WERI-Rb-1 (cell line): Measurements from ENCODE around the gene STRIT1.

ENCODE experiments used
- DNase-seq: peaks from one replicate; pipeline ENCODE4 v3.0.0-alpha.2; 2020
- H3K27ac ChIP-seq: fragments of 250-450 bp; sonication (Bioruptor Pico); 2 replicates; pipeline ENCODE4 v1.5.1; 2020; ENCODE audit warnings: mild to moderate bottlenecking, moderate library complexity
- H3K27me3 ChIP-seq: fragments of 250-450 bp; sonication (Bioruptor Pico); 2 replicates; pipeline ENCODE4 v1.5.1; 2021; ENCODE audit warnings: mild to moderate bottlenecking, low read depth, moderate library complexity; ENCODE audit not compliant: insufficient read depth, severe bottlenecking
- H3K36me3 ChIP-seq: fragments of 250-450 bp; sonication (Bioruptor Pico); 2 replicates; pipeline ENCODE4 v1.5.1; 2020; ENCODE audit warnings: mild to moderate bottlenecking, moderate library complexity
- H3K4me3 ChIP-seq: 2 replicates; pipeline ENCODE4 v1.5.1; 2011; ENCODE audit warnings: low read depth, mild to moderate bottlenecking, control low read depth, low read length
- H3K9me3 ChIP-seq: fragments of 250-450 bp; sonication (Bioruptor Pico); 2 replicates; pipeline ENCODE4 v1.5.1; 2021; ENCODE audit warnings: mild to moderate bottlenecking, moderate library complexity; ENCODE audit not compliant: severe bottlenecking
- CTCF ChIP-seq: IDR thresholded peaks from 2 replicates; pipeline ENCODE4 v1.5.1; 2011; ENCODE audit warnings: low read depth, mild to moderate bottlenecking, control low read depth, inconsistent platforms, low read length

STRIT1 gene

GRCh38 chr3:155252535-155252934 lies 40.9 kb downstream of the STRIT1 start:
- H3K4me3 ChIP-seq = no peak overlapping the region
- no peak overlapping the region for H3K27ac ChIP-seq
- no peaks in the 10 kb centered on the region for H3K36me3 ChIP-seq
- no peak for TF ChIP-seq CTCF
- no peaks in the 10 kb centered on the region for H3K27me3 ChIP-seq
- DNase-seq = no peak
- H3K9me3 ChIP-seq = peaks cover 7% of the 10 kb centered on the region

DNA sequence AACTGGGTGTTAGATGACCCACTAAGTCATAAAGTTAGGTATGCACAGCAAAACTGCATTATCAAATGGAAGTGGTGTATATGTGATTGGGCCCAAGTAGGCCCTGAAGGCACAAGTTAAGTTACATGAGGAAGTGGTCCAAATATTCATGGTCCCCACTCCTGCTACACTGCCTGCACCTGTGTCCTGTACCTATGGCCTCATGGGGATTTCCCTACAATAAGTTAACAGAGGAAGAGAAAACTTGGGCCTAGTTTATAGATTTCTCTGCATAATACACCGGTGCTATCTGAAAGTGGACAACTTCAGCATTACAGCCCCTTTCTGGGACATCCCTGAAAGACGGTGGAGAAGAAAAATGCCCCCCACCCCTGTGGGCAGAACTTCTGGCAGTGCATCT lies 41.5 kb downstream of the STRIT1 start:
- Histone ChIP-seq H3K9me3 (peaks cover 7% of the 10 kb centered on the region), H3K27ac (no peak overlapping the region), H3K27me3 (no peaks in the 10 kb centered on the region), H3K4me3 (no peak overlapping the region), H3K36me3 (no peaks in the 10 kb centered on the region)
- no peak for DNase-seq
- no peak for TF ChIP-seq CTCF

- Histone ChIP-seq H3K27ac (no peak overlapping the region), H3K27me3 (no peaks in the 10 kb centered on the region), H3K36me3 (no peaks in the 10 kb centered on the region), H3K9me3 (peaks cover 7% of the 10 kb centered on the region), H3K4me3 (no peak overlapping the region)
- DNase-seq = no peak
- TF ChIP-seq CTCF = no peak
Measured at GRCh38 chr3:155248531-155249187, 44.8 kb downstream of the STRIT1 start.

- peaks cover 6% of the 10 kb centered on the region for H3K9me3 ChIP-seq
- no peak for DNase-seq
- no peak overlapping the region for H3K4me3 ChIP-seq
- no peak overlapping the region for H3K27ac ChIP-seq
- H3K27me3 ChIP-seq = no peaks in the 10 kb centered on the region
- H3K36me3 ChIP-seq = no peaks in the 10 kb centered on the region
- no peak for TF ChIP-seq CTCF
Measured at GRCh38 chr3:155244699-155245098, 48.8 kb downstream of the STRIT1 start.

DNA sequence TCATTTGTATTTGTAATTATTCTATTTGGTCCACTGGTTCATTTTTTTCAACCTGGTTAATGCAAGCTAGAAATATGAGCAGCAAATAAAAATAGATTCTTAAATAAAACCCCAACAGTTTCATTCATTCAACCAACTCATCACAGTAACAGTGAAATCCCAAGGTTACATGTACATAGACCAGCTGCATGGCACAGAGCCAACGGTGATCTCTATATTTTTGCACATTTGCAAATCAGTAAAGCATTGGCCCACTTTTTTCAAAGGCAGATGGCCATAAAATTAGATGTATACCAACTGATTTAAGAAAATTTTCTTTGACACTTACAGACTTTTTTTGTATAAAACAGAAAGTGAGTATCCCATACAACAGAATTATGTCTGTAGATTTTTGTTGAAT lies 49.3 kb downstream of the STRIT1 start:
- Histone ChIP-seq H3K36me3 (no peaks in the 10 kb centered on the region), H3K27me3 (no peaks in the 10 kb centered on the region), H3K4me3 (no peak overlapping the region), H3K27ac (no peak overlapping the region), H3K9me3 (peaks cover 2% of the 10 kb centered on the region)
- no peak for DNase-seq
- TF ChIP-seq CTCF = no peak

- Histone ChIP-seq H3K27ac (no peak overlapping the region), H3K9me3 (no peaks in the 10 kb centered on the region), H3K4me3 (no peak overlapping the region), H3K27me3 (no peaks in the 10 kb centered on the region), H3K36me3 (no peaks in the 10 kb centered on the region)
- no peak for DNase-seq
- TF ChIP-seq CTCF = no peak
Measured at GRCh38 chr3:155243512-155243921, 50.0 kb downstream of the STRIT1 start.
